Measurements from ENCODE around the gene NUP50. TPM values are rescaled to one million over a fixed set of nuclear protein-coding genes. Genes with fewer than 3 reads are reported as not detected.

The NUP50 gene
- total RNA-seq, 1 experiment from 2014 or later, result 49.8 TPM

- Histone ChIP-seq H3K4me1 (ENCODE audit: low read length) (no peaks in the 10 kb centered on the region), H3K36me3 (ENCODE audit: insufficient read depth, low read length) (no peaks in the 10 kb centered on the region), H3K9me2 (replicated peaks; ENCODE audit: insufficient read depth, low read length) (no peaks in the 10 kb centered on the region), H3K4me2 (ENCODE audit: low read depth, low read length, poor library complexity, severe bottlenecking) (no peak overlapping the region), H4K20me1 (ENCODE audit: insufficient read depth, low read depth, low read length) (no peaks in the 10 kb centered on the region), H3K27ac (ENCODE audit: low read length) (no peak overlapping the region), H3K9me3 (ENCODE audit: low read length) (no peaks in the 10 kb centered on the region), H3K9ac (ENCODE audit: low read length) (no peak overlapping the region), H3K4me3 (ENCODE audit: low read length) (no peak overlapping the region), H3K79me2 (ENCODE audit: low read length) (no peaks in the 10 kb centered on the region), H2AFZ (ENCODE audit: low read length) (no peak overlapping the region), H3K27me3 (ENCODE audit: low read length) (no peaks in the 10 kb centered on the region)
- DNase-seq, result no peak
Measured at GRCh38 chr22:45194686-45195085, 31.0 kb downstream of the NUP50 start.

- no peaks in the 10 kb centered on the region for H3K9me2 ChIP-seq (replicated peaks; ENCODE audit: insufficient read depth, low read length)
- H4K20me1 ChIP-seq (ENCODE audit: insufficient read depth, low read depth, low read length), result no peaks in the 10 kb centered on the region
- no peak overlapping the region for H3K27ac ChIP-seq (ENCODE audit: low read length)
- H2AFZ ChIP-seq (ENCODE audit: low read length), result no peak overlapping the region
- no peak overlapping the region for H3K4me3 ChIP-seq (ENCODE audit: low read length)
- H3K4me2 ChIP-seq (ENCODE audit: low read depth, low read length, poor library complexity, severe bottlenecking), result no peak overlapping the region
- no peak for DNase-seq
- H3K36me3 ChIP-seq (ENCODE audit: insufficient read depth, low read length), result no peaks in the 10 kb centered on the region
- H3K9ac ChIP-seq (ENCODE audit: low read length), result no peak overlapping the region
- no peaks in the 10 kb centered on the region for H3K27me3 ChIP-seq (ENCODE audit: low read length)
- no peaks in the 10 kb centered on the region for H3K79me2 ChIP-seq (ENCODE audit: low read length)
- H3K4me1 ChIP-seq (ENCODE audit: low read length), result no peaks in the 10 kb centered on the region
- H3K9me3 ChIP-seq (ENCODE audit: low read length), result no peaks in the 10 kb centered on the region
Measured at GRCh38 chr22:45195616-45196015, 31.9 kb downstream of the NUP50 start.

GRCh38 chr22:45196308-45196707 lies 32.6 kb downstream of the NUP50 start:
- no peaks in the 10 kb centered on the region for H3K4me1 ChIP-seq (ENCODE audit: low read length)
- H3K9ac ChIP-seq (ENCODE audit: low read length), result no peak overlapping the region
- no peaks in the 10 kb centered on the region for H4K20me1 ChIP-seq (ENCODE audit: insufficient read depth, low read depth, low read length)
- no peak overlapping the region for H3K4me3 ChIP-seq (ENCODE audit: low read length)
- no peak for DNase-seq
- no peak overlapping the region for H3K27ac ChIP-seq (ENCODE audit: low read length)
- no peak overlapping the region for H3K4me2 ChIP-seq (ENCODE audit: low read depth, low read length, poor library complexity, severe bottlenecking)
- no peaks in the 10 kb centered on the region for H3K27me3 ChIP-seq (ENCODE audit: low read length)
- H3K79me2 ChIP-seq (ENCODE audit: low read length), result no peaks in the 10 kb centered on the region
- no peaks in the 10 kb centered on the region for H3K9me3 ChIP-seq (ENCODE audit: low read length)
- H3K9me2 ChIP-seq (replicated peaks; ENCODE audit: insufficient read depth, low read length), result no peaks in the 10 kb centered on the region
- no peak overlapping the region for H2AFZ ChIP-seq (ENCODE audit: low read length)
- no peaks in the 10 kb centered on the region for H3K36me3 ChIP-seq (ENCODE audit: insufficient read depth, low read length)

GRCh38 chr22:45196926-45197605 lies 33.3 kb downstream of the NUP50 start:
- no peaks in the 10 kb centered on the region for H3K27me3 ChIP-seq (ENCODE audit: low read length)
- DNase-seq, result no peak
- H3K4me3 ChIP-seq (ENCODE audit: low read length), result no peak overlapping the region
- H3K9me3 ChIP-seq (ENCODE audit: low read length), result no peaks in the 10 kb centered on the region
- no peak overlapping the region for H2AFZ ChIP-seq (ENCODE audit: low read length)
- no peaks in the 10 kb centered on the region for H4K20me1 ChIP-seq (ENCODE audit: insufficient read depth, low read depth, low read length)
- no peaks in the 10 kb centered on the region for H3K79me2 ChIP-seq (ENCODE audit: low read length)
- no peak overlapping the region for H3K9ac ChIP-seq (ENCODE audit: low read length)
- H3K27ac ChIP-seq (ENCODE audit: low read length), result no peak overlapping the region
- H3K4me1 ChIP-seq (ENCODE audit: low read length), result no peaks in the 10 kb centered on the region
- no peaks in the 10 kb centered on the region for H3K36me3 ChIP-seq (ENCODE audit: insufficient read depth, low read length)
- no peak overlapping the region for H3K4me2 ChIP-seq (ENCODE audit: low read depth, low read length, poor library complexity, severe bottlenecking)
- no peaks in the 10 kb centered on the region for H3K9me2 ChIP-seq (replicated peaks; ENCODE audit: insufficient read depth, low read length)

GRCh38 chr22:45197606-45198462 lies 34.1 kb downstream of the NUP50 start:
- no peaks in the 10 kb centered on the region for H4K20me1 ChIP-seq (ENCODE audit: insufficient read depth, low read depth, low read length)
- no peaks in the 10 kb centered on the region for H3K36me3 ChIP-seq (ENCODE audit: insufficient read depth, low read length)
- no peaks in the 10 kb centered on the region for H3K79me2 ChIP-seq (ENCODE audit: low read length)
- H3K9ac ChIP-seq (ENCODE audit: low read length), result no peak overlapping the region
- no peak for DNase-seq
- H3K27me3 ChIP-seq (ENCODE audit: low read length), result no peaks in the 10 kb centered on the region
- no peaks in the 10 kb centered on the region for H3K9me2 ChIP-seq (replicated peaks; ENCODE audit: insufficient read depth, low read length)
- H3K27ac ChIP-seq (ENCODE audit: low read length), result no peak overlapping the region
- no peak overlapping the region for H3K4me3 ChIP-seq (ENCODE audit: low read length)
- H3K9me3 ChIP-seq (ENCODE audit: low read length), result no peaks in the 10 kb centered on the region
- H3K4me2 ChIP-seq (ENCODE audit: low read depth, low read length, poor library complexity, severe bottlenecking), result no peak overlapping the region
- no peaks in the 10 kb centered on the region for H3K4me1 ChIP-seq (ENCODE audit: low read length)
- no peak overlapping the region for H2AFZ ChIP-seq (ENCODE audit: low read length)

- no peaks in the 10 kb centered on the region for H4K20me1 ChIP-seq (ENCODE audit: insufficient read depth, low read depth, low read length)
- no peaks in the 10 kb centered on the region for H3K36me3 ChIP-seq (ENCODE audit: insufficient read depth, low read length)
Measured at GRCh38 chr22:45198463-45198795, 34.7 kb downstream of the NUP50 start.

GRCh38 chr22:45199723-45200122 lies 36.0 kb downstream of the NUP50 start:
- Histone ChIP-seq H3K27ac (ENCODE audit: low read length) (no peak overlapping the region), H3K27me3 (ENCODE audit: low read length) (no peaks in the 10 kb centered on the region), H3K4me3 (ENCODE audit: low read length) (no peak overlapping the region), H3K9me2 (replicated peaks; ENCODE audit: insufficient read depth, low read length) (no peaks in the 10 kb centered on the region), H2AFZ (ENCODE audit: low read length) (no peak overlapping the region), H3K9me3 (ENCODE audit: low read length) (no peaks in the 10 kb centered on the region), H3K79me2 (ENCODE audit: low read length) (no peaks in the 10 kb centered on the region), H3K4me2 (ENCODE audit: low read depth, low read length, poor library complexity, severe bottlenecking) (no peak overlapping the region), H4K20me1 (ENCODE audit: insufficient read depth, low read depth, low read length) (no peaks in the 10 kb centered on the region), H3K36me3 (ENCODE audit: insufficient read depth, low read length) (no peaks in the 10 kb centered on the region), H3K9ac (ENCODE audit: low read length) (no peak overlapping the region), H3K4me1 (ENCODE audit: low read length) (no peaks in the 10 kb centered on the region)
- no peak for DNase-seq

More at GRCh38 chr22:45198463-45198795, 34.7 kb downstream of the NUP50 start:
- Histone ChIP-seq H3K9ac (ENCODE audit: low read length) (no peak overlapping the region), H3K27me3 (ENCODE audit: low read length) (no peaks in the 10 kb centered on the region), H3K4me2 (ENCODE audit: low read depth, low read length, poor library complexity, severe bottlenecking) (no peak overlapping the region), H3K9me3 (ENCODE audit: low read length) (no peaks in the 10 kb centered on the region), H3K4me3 (ENCODE audit: low read length) (no peak overlapping the region), H3K9me2 (replicated peaks; ENCODE audit: insufficient read depth, low read length) (no peaks in the 10 kb centered on the region), H3K27ac (ENCODE audit: low read length) (no peak overlapping the region), H3K4me1 (ENCODE audit: low read length) (no peaks in the 10 kb centered on the region), H2AFZ (ENCODE audit: low read length) (no peak overlapping the region), H3K79me2 (ENCODE audit: low read length) (no peaks in the 10 kb centered on the region)
- no peak for DNase-seq

GRCh38 chr22:45200230-45200629 lies 36.5 kb downstream of the NUP50 start:
- Histone ChIP-seq H3K4me3 (ENCODE audit: low read length) (no peak overlapping the region), H3K36me3 (ENCODE audit: insufficient read depth, low read length) (no peaks in the 10 kb centered on the region), H4K20me1 (ENCODE audit: insufficient read depth, low read depth, low read length) (no peaks in the 10 kb centered on the region), H3K9ac (ENCODE audit: low read length) (no peak overlapping the region), H3K4me2 (ENCODE audit: low read depth, low read length, poor library complexity, severe bottlenecking) (no peak overlapping the region), H3K9me2 (replicated peaks; ENCODE audit: insufficient read depth, low read length) (no peaks in the 10 kb centered on the region), H3K79me2 (ENCODE audit: low read length) (no peaks in the 10 kb centered on the region), H3K27me3 (ENCODE audit: low read length) (no peaks in the 10 kb centered on the region), H3K9me3 (ENCODE audit: low read length) (no peaks in the 10 kb centered on the region), H3K4me1 (ENCODE audit: low read length) (no peaks in the 10 kb centered on the region), H3K27ac (ENCODE audit: low read length) (no peak overlapping the region), H2AFZ (ENCODE audit: low read length) (no peak overlapping the region)
- no peak for DNase-seq
